ENCODE results near the gene LLGL1.

Gene LLGL1

GRCh38 chr17:18224387-18225120 is 881 bp upstream of the LLGL1 start:
- TF ChIP-seq REST (IDR thresholded peaks at IDR 0.05; ENCODE audit: insufficient read depth in 1 of 2, low read depth in 2 of 2, low read length in 2 of 2) = no peak
- no peak for TF ChIP-seq POLR2AphosphoS5 (IDR thresholded peaks at IDR 0.05; ENCODE audit: low read depth, low read length)
- TF ChIP-seq TAF1 (IDR thresholded peaks at IDR 0.05; ENCODE audit: borderline replicate concordance, insufficient read depth, low read length) = no peak
- TF ChIP-seq SIN3A (IDR thresholded peaks at IDR 0.05; ENCODE audit: borderline replicate concordance, insufficient read depth, low read length) = no peak
- no peak for TF ChIP-seq FOXP2 (optimal IDR thresholded peaks at IDR 0.05; ENCODE audit: borderline replicate concordance, extremely low read depth, extremely low read length, insufficient read depth)

- TF ChIP-seq POLR2AphosphoS5 (IDR thresholded peaks at IDR 0.05; ENCODE audit: low read depth, low read length) (no peak), SIN3A (IDR thresholded peaks at IDR 0.05; ENCODE audit: borderline replicate concordance, insufficient read depth, low read length) (no peak), FOXP2 (optimal IDR thresholded peaks at IDR 0.05; ENCODE audit: borderline replicate concordance, extremely low read depth, extremely low read length, insufficient read depth) (no peak), REST (IDR thresholded peaks at IDR 0.05; ENCODE audit: insufficient read depth in 1 of 2, low read depth in 2 of 2, low read length in 2 of 2) (no peak)
Observed at GRCh38 chr17:18225642-18226283, 328 bp downstream of the LLGL1 start.

GRCh38 chr17:18226284-18226945 is 980 bp downstream of the LLGL1 start:
- no peak for TF ChIP-seq SIN3A (IDR thresholded peaks at IDR 0.05; ENCODE audit: borderline replicate concordance, insufficient read depth, low read length)
- no peak for TF ChIP-seq TAF1 (IDR thresholded peaks at IDR 0.05; ENCODE audit: borderline replicate concordance, insufficient read depth, low read length)

- TF ChIP-seq TAF1 (IDR thresholded peaks at IDR 0.05; ENCODE audit: borderline replicate concordance, insufficient read depth, low read length) = no peak
- TF ChIP-seq FOXP2 (optimal IDR thresholded peaks at IDR 0.05; ENCODE audit: borderline replicate concordance, extremely low read depth, extremely low read length, insufficient read depth) = no peak
- TF ChIP-seq SIN3A (IDR thresholded peaks at IDR 0.05; ENCODE audit: borderline replicate concordance, insufficient read depth, low read length) = no peak
- no peak for TF ChIP-seq POLR2AphosphoS5 (IDR thresholded peaks at IDR 0.05; ENCODE audit: low read depth, low read length)
- TF ChIP-seq REST (IDR thresholded peaks at IDR 0.05; ENCODE audit: insufficient read depth in 1 of 2, low read depth in 2 of 2, low read length in 2 of 2) = no peak
Observed at GRCh38 chr17:18227635-18228034, 2.2 kb downstream of the LLGL1 start.

- TF ChIP-seq SIN3A (IDR thresholded peaks at IDR 0.05; ENCODE audit: borderline replicate concordance, insufficient read depth, low read length) (no peak), REST (IDR thresholded peaks at IDR 0.05; ENCODE audit: insufficient read depth in 1 of 2, low read depth in 2 of 2, low read length in 2 of 2) (no peak), POLR2AphosphoS5 (IDR thresholded peaks at IDR 0.05; ENCODE audit: low read depth, low read length) (no peak), TAF1 (IDR thresholded peaks at IDR 0.05; ENCODE audit: borderline replicate concordance, insufficient read depth, low read length) (no peak), FOXP2 (optimal IDR thresholded peaks at IDR 0.05; ENCODE audit: borderline replicate concordance, extremely low read depth, extremely low read length, insufficient read depth) (no peak)
Observed at GRCh38 chr17:18228176-18228682, 2.8 kb downstream of the LLGL1 start.

Measured in PFSK-1 (cell line).